ENCODE data around the gene SDR42E1. TPM values are rescaled to one million over a fixed set of nuclear protein-coding genes. Genes with fewer than 3 reads are reported as not detected.

SDR42E1 gene
- total and polyA plus RNA-seq, 12 donors, result 0.36 to 1.6 (median 1.0) TPM

- 82 to 84% methylated on average over 5 of the region's 5 CpGs for WGBS, 2 donors
- Histone ChIP-seq H3K27me3 (no peaks in the 10 kb centered on the region), H3K36me3 (no peaks in the 10 kb centered on the region), H3K9me3 (peaks cover 0 to 36% (median 13%) of the 10 kb centered on the region in 11 donors), H3K4me1 (no peaks in the 10 kb centered on the region), H3K4me3 (no peak overlapping the region), H3K27ac (no peak overlapping the region)
- intact Hi-C loops (cut with DNase I), result loop anchor here in 2 of 10 donors (5.0 to 10.0 kb wide), 2 partner anchors 617 to 1295 kb away; no protein-coding TSS in a partner anchor
- no peak for TF ChIP-seq CTCF (IDR thresholded peaks at IDR 0.05)
- no peak for DNase-seq
- ATAC-seq, result no peak
These were observed 43.9 kb downstream of the SDR42E1 start for GRCh38 chr16:81967358-81967757.

GRCh38 chr16:81964808-81965207 lies 46.5 kb downstream of the SDR42E1 start:
- H3K4me1 ChIP-seq, result no peaks in the 10 kb centered on the region
- no peaks in the 10 kb centered on the region for H3K27me3 ChIP-seq
- H3K27ac ChIP-seq, result no peak overlapping the region
- H3K4me3 ChIP-seq, result no peak overlapping the region
- WGBS, 2 donors, result 92 to 95% methylated on average over 6 of the region's 6 CpGs
- no peak for DNase-seq
- H3K36me3 ChIP-seq, result peaks cover 0 to 2% (median 0%) of the 10 kb centered on the region in 9 donors
- intact Hi-C loops (cut with DNase I), result loop anchor here in 2 of 10 donors (5.0 to 10.0 kb wide), 2 partner anchors 620 to 1297 kb away; no protein-coding TSS in a partner anchor
- peaks cover 0 to 13% (median 0%) of the 10 kb centered on the region in 11 donors for H3K9me3 ChIP-seq
- TF ChIP-seq CTCF (IDR thresholded peaks at IDR 0.05), result no peak
- ATAC-seq, result no peak

GRCh38 chr16:81956213-81956948 lies 54.9 kb downstream of the SDR42E1 start:
- Histone ChIP-seq H3K27ac (no peak overlapping the region), H3K4me3 (no peak overlapping the region), H3K36me3 (peaks cover 0 to 58% (median 0%) of the 10 kb centered on the region in 9 donors), H3K4me1 (no peaks in the 10 kb centered on the region), H3K9me3 (peaks cover 0 to 12% (median 8%) of the 10 kb centered on the region in 11 donors), H3K27me3 (no peaks in the 10 kb centered on the region)
- ATAC-seq, result no peak
- no peak for DNase-seq
- WGBS, 2 donors, result 85 to 91% methylated on average over 9 of the region's 9 CpGs
- intact Hi-C loops (cut with DNase I), result no loop called here
- TF ChIP-seq CTCF (IDR thresholded peaks at IDR 0.05), result no peak

GRCh38 chr16:81951564-81951963 lies 59.7 kb downstream of the SDR42E1 start:
- Histone ChIP-seq H3K27me3 (no peaks in the 10 kb centered on the region), H3K9me3 (peaks cover 0 to 25% (median 15%) of the 10 kb centered on the region in 11 donors), H3K4me1 (no peaks in the 10 kb centered on the region), H3K4me3 (no peak overlapping the region), H3K36me3 (peaks cover 0 to 70% (median 0%) of the 10 kb centered on the region in 9 donors), H3K27ac (no peak overlapping the region)
- intact Hi-C loops (cut with DNase I), result no loop called here
- TF ChIP-seq CTCF (IDR thresholded peaks at IDR 0.05), result no peak
- ATAC-seq, result no peak
- WGBS, 2 donors, result 68 to 69% methylated on average over 2 of the region's 2 CpGs
- DNase-seq, result no peak

Measured in heart right ventricle (tissue), 16 donors.